K562 (cell line): ENCODE results near the gene TBC1D2. TPM values are rescaled to one million over a fixed set of nuclear protein-coding genes. Genes with fewer than 3 reads are reported as not detected.

Experiments
- ATAC-seq: fragments of 200-7000 bp; cut with Tn5 transposase; 3 replicates; pipeline ENCODE4 v1.9.1; 2020; ENCODE audit warnings: moderate library complexity
- BruUV-seq: library from RNA; stranded (reverse); fragments of 400-500 nt; replicated peaks from 2 replicates; lab custom pipeline; 2021; lab: Mats Ljungman, UMichigan
- CTCF ChIA-PET: fragments of 300-600 bp; formaldehyde crosslinking; extraction: SDS; loops from one replicate; lab custom pipeline; 2021; ENCODE audit warnings: low intra/inter-chr PET ratio; lab: Yijun Ruan, JAX
- POLR2A ChIA-PET: fragments of 300-600, 350-650 bp; sonication (Branson Sonifier 250); formaldehyde crosslinking; extraction: SDS; loops from one replicate; lab custom pipeline; 2021; ENCODE audit warnings: antibody characterized with exemption, inconsistent platforms; lab: Yijun Ruan, JAX
- DNase-seq, 4 experiments: peaks; one replicate each; pipeline versions ENCODE4 v3.0.0 to v3.0.0-alpha.2; 2011 to 2018; ENCODE audit warnings: low spot score in 3 of 4, mixed read lengths in 3 of 4; ENCODE audit errors: extremely low read depth in 1 of 4
- FAIRE-seq: peaks from 2 replicates; lab custom pipeline; 2011; peaks lifted over from hg19 to GRCh38; lab: Jason Lieb, UNC
- H2AFZ ChIP-seq: 2 replicates; pipeline ENCODE4 v1.6.0; 2011; ENCODE audit warnings: low read depth, low read length, control low read depth, inconsistent platforms
- H3K27ac ChIP-seq: fragments of 200-600 bp; 3 replicates; pipeline ENCODE4 v1.8.0; 2011; ENCODE audit warnings: low read depth, mild to moderate bottlenecking, control low read depth, inconsistent platforms, low read length, moderate library complexity, mixed read lengths; ENCODE audit errors: extremely low read depth
- H3K27me3 ChIP-seq, 2 experiments: fragments of 300-600 bp in 1 of 2; 2 replicates in 1 of 2; 3 replicates in 1 of 2; pipeline versions ENCODE4 v1.6.0 to v1.8.0; 2011; ENCODE audit warnings: inconsistent platforms in 2 of 2, low read length in 2 of 2, mild to moderate bottlenecking in 1 of 2, mixed read lengths in 1 of 2, moderate library complexity in 1 of 2; ENCODE audit not compliant: control insufficient read depth in 2 of 2, insufficient read depth in 2 of 2
- H3K36me3 ChIP-seq: fragments of 300-600 bp; 3 replicates; pipeline ENCODE4 v1.8.0; 2011; ENCODE audit warnings: mild to moderate bottlenecking, low read length, inconsistent platforms; ENCODE audit not compliant: control insufficient read depth, insufficient read depth
- H3K4me1 ChIP-seq, 2 experiments: fragments of 200-600 bp in 1 of 2; replicated peaks in 1 of 2; 2 replicates in 1 of 2; 3 replicates in 1 of 2; pipeline versions ENCODE4 v1.5.1 to v1.8.0; 2011; ENCODE audit warnings: inconsistent platforms in 2 of 2, low read length in 2 of 2, mild to moderate bottlenecking in 1 of 2, mixed read lengths in 1 of 2, moderate library complexity in 1 of 2; ENCODE audit not compliant: control insufficient read depth in 2 of 2, insufficient read depth in 2 of 2
- H3K4me2 ChIP-seq: 2 replicates; pipeline ENCODE4 v1.6.1; 2011; ENCODE audit warnings: low read length, control low read depth, inconsistent platforms, mixed read lengths; ENCODE audit not compliant: insufficient read depth
- H3K4me3 ChIP-seq: fragments of 200-600 bp; sonication (generic), shearing (Covaris generic); 2 replicates; pipeline ENCODE4 v1.5.1; 2016; ENCODE audit warnings: control low read depth, inconsistent platforms
- H3K79me2 ChIP-seq: fragments of 200-600 bp; 3 replicates; pipeline ENCODE4 v1.8.0; 2011; ENCODE audit warnings: low read length, inconsistent platforms; ENCODE audit not compliant: control insufficient read depth, insufficient read depth
- H3K9ac ChIP-seq, 2 experiments: 2 replicates each; pipeline versions ENCODE4 v1.6.0 to v1.6.1; 2011; ENCODE audit warnings: low read depth in 2 of 2, low read length in 2 of 2, control low read depth in 1 of 2, inconsistent platforms in 1 of 2, mild to moderate bottlenecking in 1 of 2, mixed read lengths in 1 of 2; ENCODE audit not compliant: insufficient read depth in 1 of 2
- H3K9me1 ChIP-seq: one replicate; pipeline ENCODE4 v1.6.0; 2011; ENCODE audit warnings: inconsistent platforms, mild to moderate bottlenecking, low read length, moderate library complexity; ENCODE audit not compliant: control insufficient read depth, insufficient read depth
- H3K9me3 ChIP-seq: replicated peaks from 2 replicates; pipeline ENCODE4 v1.5.1; 2011; ENCODE audit warnings: low read depth, low read length, inconsistent platforms; ENCODE audit not compliant: control insufficient read depth, insufficient read depth
- H4K20me1 ChIP-seq: replicated peaks from 2 replicates; pipeline ENCODE4 v1.6.1; 2011; ENCODE audit warnings: low read length, inconsistent platforms, mixed read lengths; ENCODE audit not compliant: control insufficient read depth, insufficient read depth
- MAZ ChIP-seq, 2 experiments: fragments of 450-650 bp in 1 of 2; sonication (generic) in 1 of 2; formaldehyde crosslinking; IDR thresholded peaks in 1 of 2; conservative IDR thresholded peaks in 1 of 2; 2 replicates each; pipeline versions ENCODE4 v1.4.0 to v1.5.0; 2020; ENCODE audit warnings: mild to moderate bottlenecking in 1 of 2, missing genetic modification reagents in 1 of 2
- MBD2 ChIP-seq: sonication (generic); IDR thresholded peaks from 2 replicates; pipeline ENCODE4 v1.6.1; 2016; ENCODE audit warnings: low read depth, borderline replicate concordance
- MTA3 ChIP-seq: fragments of 450-650 bp; formaldehyde crosslinking; IDR thresholded peaks from 2 replicates; pipeline ENCODE4 v1.6.1; 2017; ENCODE audit warnings: mild to moderate bottlenecking, borderline replicate concordance
- NCOA6 ChIP-seq: fragments of 450-650 bp; IDR thresholded peaks from 2 replicates; pipeline ENCODE4 v1.6.1; 2017; ENCODE audit warnings: mild to moderate bottlenecking
- PHF8 ChIP-seq: fragments of 200-600 bp; sonication (generic); IDR thresholded peaks from 2 replicates; pipeline ENCODE4 v1.6.1; 2012; ENCODE audit warnings: mixed run types, mild to moderate bottlenecking, inconsistent platforms, low read length, moderate library complexity, borderline replicate concordance
- RAD51 ChIP-seq: fragments of 450-650 bp; IDR thresholded peaks from 2 replicates; pipeline ENCODE4 v1.7.1; 2016; ENCODE audit warnings: low read depth, mild to moderate bottlenecking, borderline replicate concordance
- RBBP5 ChIP-seq: fragments of 200-600 bp; sonication (generic); IDR thresholded peaks from 2 replicates; pipeline ENCODE4 v1.6.1; 2012; ENCODE audit warnings: borderline replicate concordance, mild to moderate bottlenecking, low read length, control low read depth, inconsistent platforms; ENCODE audit not compliant: insufficient read depth, poor library complexity, severe bottlenecking
- SRSF7 ChIP-seq: fragments of 200-400 bp; formaldehyde crosslinking; optimal IDR thresholded peaks from 2 replicates; pipeline ENCODE3; 2017; ENCODE audit warnings: mild to moderate bottlenecking, low read depth, low read length
- TOE1 ChIP-seq, 2 experiments: fragments of 450-650 bp in 1 of 2; sonication (generic) in 1 of 2; formaldehyde crosslinking in 1 of 2; IDR thresholded peaks; 2 replicates each; pipeline versions ENCODE4 v1.7.1 to v1.8.0; 2016 to 2022; ENCODE audit warnings: borderline replicate concordance in 2 of 2, mild to moderate bottlenecking in 2 of 2, antibody characterized with exemption in 1 of 2, inconsistent platforms in 1 of 2, low read depth in 1 of 2, missing genetic modification reagents in 1 of 2, moderate library complexity in 1 of 2
- ZNF507 ChIP-seq: conservative IDR thresholded peaks from 2 replicates; pipeline ENCODE4 v1.6.1; 2017; ENCODE audit warnings: missing genetic modification characterization, missing compliant biosample characterization
- WGBS: fragments of 100-300 bp; shearing (Covaris generic); methylation state at CpG from one replicate; pipeline ENCODE4 v1.1.6; 2016; ENCODE audit warnings: low coverage, mixed read lengths; ENCODE audit not compliant: insufficient coverage; ENCODE audit errors: missing lambda C conversion rate; 5-methylcytosine and 5-hydroxymethylcytosine counted together
- in situ Hi-C: fragments of 300-500 bp; cut with MboI; formaldehyde crosslinking; loops from 4 replicates; pipeline ENCODE4 v1.15.0; 2018; ENCODE audit warnings: inconsistent platforms, mixed read lengths
- intact Hi-C: fragments of 100-400 bp; cut with micrococcal nuclease; formaldehyde crosslinking; loops from 2 replicates; pipeline ENCODE4 v1.14.2; 2022
- polyA plus RNA-seq, 8 experiments: library from polyadenylated mRNA; depleted of rRNA in 4 of 8; stranded (reverse) in 5 of 8; unstranded in 3 of 8; fragments of >200 nt; fragmentation: Nextera tagmentation in 2 of 8; fragmentation: Illumina TruSeq in 1 of 8; extraction: Ambion mirVana in 2 of 8; extraction: Trizol in 1 of 8; gene quantifications; 2 replicates each; pipeline versions ENCODE4 v1.2.1 to v1.2.3, GENCODE V29; 2011 to 2014; ENCODE audit warnings: inconsistent platforms in 1 of 8, missing spikeins in 1 of 8
- total RNA-seq, 7 experiments: library from RNA; depleted of rRNA in 6 of 7; stranded (reverse); fragments of >200 nt in 6 of 7; fragmentation: Illumina TruSeq in 2 of 7; extraction: Trizol in 2 of 7; gene quantifications; 2 replicates each; pipeline versions ENCODE4 v1.2.1 to v1.2.3, GENCODE V29; 2011 to 2021; ENCODE audit warnings: low replicate concordance in 1 of 7
- TF ChIP-seq, protein P1 (sequence below): sonication (generic); formaldehyde crosslinking; IDR thresholded peaks from 2 replicates; pipeline ENCODE4 v1.4.0; 2020; ENCODE audit warnings: mild to moderate bottlenecking, missing genetic modification reagents
- TF ChIP-seq, protein P2 (sequence below): sonication (generic); formaldehyde crosslinking; IDR thresholded peaks from 2 replicates; pipeline ENCODE4 v1.8.0; 2022; ENCODE audit warnings: mild to moderate bottlenecking, missing genetic modification reagents
- TF ChIP-seq, protein P3 (sequence below): fragments of 450-650 bp; formaldehyde crosslinking; IDR thresholded peaks from 2 replicates; pipeline ENCODE4 v1.4.0; 2022; ENCODE audit warnings: missing genetic modification characterization

Gene TBC1D2
- total and polyA plus RNA-seq, 9 of the 15 experiments (the other 6 are each of a cell fraction or from before 2014, with no cell fraction given) = 0.10 to 7.0 (median 2.5) TPM

DNA sequence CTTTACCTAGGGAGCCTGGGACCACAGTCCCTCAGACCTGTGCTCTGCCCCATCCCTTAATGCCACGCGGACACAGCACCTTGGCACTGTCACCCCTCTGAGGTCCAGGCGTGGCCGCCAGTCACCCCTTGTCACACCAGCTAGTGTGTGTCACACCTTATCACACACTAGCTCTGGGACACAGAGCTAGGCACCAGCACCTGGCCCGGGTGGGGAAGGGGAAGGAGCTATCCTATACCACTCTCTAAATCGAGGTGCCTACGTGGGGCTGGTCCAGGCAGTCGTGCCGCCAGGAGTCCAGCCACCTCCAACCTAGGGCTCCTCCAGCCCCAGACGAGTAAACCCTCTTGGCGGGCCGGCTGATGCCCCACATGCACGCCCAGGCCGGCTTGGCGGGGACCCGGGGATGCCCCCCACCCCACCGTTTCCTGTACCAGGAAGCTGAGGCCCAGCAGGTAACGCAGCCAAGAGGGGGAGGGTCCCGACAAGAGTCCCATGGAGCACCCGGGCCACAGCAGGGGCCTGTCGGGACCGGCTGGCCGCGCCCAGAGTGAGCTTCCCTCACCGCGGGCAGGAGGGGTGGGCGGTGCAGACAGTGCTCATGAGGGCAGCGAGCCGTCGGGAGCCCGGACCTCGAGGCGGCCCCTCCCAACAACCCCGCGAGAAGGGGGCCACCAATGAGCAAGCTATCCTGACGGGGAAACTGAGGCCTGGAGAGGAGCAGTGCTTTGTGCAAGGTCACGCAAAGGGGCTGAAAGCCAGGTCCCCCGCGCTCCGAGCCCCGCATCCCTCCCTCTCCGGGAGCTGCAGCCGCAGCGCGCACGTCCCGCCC lies 63.6 kb downstream of the TBC1D2 start:
- Histone ChIP-seq H3K9me3 (no peaks in the 10 kb centered on the region), H3K4me2 (peak overlapping the region; percentile 84), H3K27ac (peak overlapping the region; percentile 60), H3K79me2 (peaks cover 48% of the 10 kb centered on the region), H3K9me1 (no peaks in the 10 kb centered on the region), H4K20me1 (no peaks in the 10 kb centered on the region), H2AFZ (peak overlapping the region; percentile 80), H3K9ac (peak overlapping the region; percentile 59 to 93), H3K36me3 (peaks cover 4% of the 10 kb centered on the region; the same call in 1 of the 3 replicates), H3K4me1 (peaks cover 28 to 31% of the 10 kb centered on the region in 2 experiments; a peak in 4 of 5 replicates), H3K4me3 (peak overlapping the region; percentile 85), H3K27me3 (no peaks in the 10 kb centered on the region)
- in situ Hi-C loops = no loop called here
- intact Hi-C loops = loop anchor here (2.0 kb wide), 3 partner anchors 23 to 269 kb away; partner anchors contain the start of genes TRIM14 and TRMO
- BruUV-seq = no TSS peak
- CTCF ChIA-PET = interaction anchor here (0.5 to 1.3 kb wide), 4 partner anchors 71 to 583 kb away, joined by 3 to 4 read pairs (median 3); partner anchors contain the start of gene TRIM14
- 11% methylated on average over 38 of the region's 47 CpGs for WGBS
- DNase-seq (peak; percentile 59 to 82 (median 73)), ATAC-seq (peak; percentile 67), FAIRE-seq (no peak)
- POLR2A ChIA-PET = interaction anchor here (0.5 to 1.3 kb wide), 5 partner anchors 10 to 145 kb away, joined by 3 to 4 read pairs (median 4); no protein-coding TSS in a partner anchor
- TF ChIP-seq RAD51 = no peak
- TF ChIP-seq, protein P1, sequence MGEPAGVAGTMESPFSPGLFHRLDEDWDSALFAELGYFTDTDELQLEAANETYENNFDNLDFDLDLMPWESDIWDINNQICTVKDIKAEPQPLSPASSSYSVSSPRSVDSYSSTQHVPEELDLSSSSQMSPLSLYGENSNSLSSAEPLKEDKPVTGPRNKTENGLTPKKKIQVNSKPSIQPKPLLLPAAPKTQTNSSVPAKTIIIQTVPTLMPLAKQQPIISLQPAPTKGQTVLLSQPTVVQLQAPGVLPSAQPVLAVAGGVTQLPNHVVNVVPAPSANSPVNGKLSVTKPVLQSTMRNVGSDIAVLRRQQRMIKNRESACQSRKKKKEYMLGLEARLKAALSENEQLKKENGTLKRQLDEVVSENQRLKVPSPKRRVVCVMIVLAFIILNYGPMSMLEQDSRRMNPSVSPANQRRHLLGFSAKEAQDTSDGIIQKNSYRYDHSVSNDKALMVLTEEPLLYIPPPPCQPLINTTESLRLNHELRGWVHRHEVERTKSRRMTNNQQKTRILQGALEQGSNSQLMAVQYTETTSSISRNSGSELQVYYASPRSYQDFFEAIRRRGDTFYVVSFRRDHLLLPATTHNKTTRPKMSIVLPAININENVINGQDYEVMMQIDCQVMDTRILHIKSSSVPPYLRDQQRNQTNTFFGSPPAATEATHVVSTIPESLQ (CRISPR knock-in tag) = no peak
- no peak for TF ChIP-seq PHF8
- peak; percentile 70 for TF ChIP-seq NCOA6
- peak in 1 of 2 experiments; percentile 40; a peak in 1 of 4 replicates for TF ChIP-seq MAZ (CRISPR knock-in tag; conservative IDR thresholded peaks at IDR 0.05 in 1 of 2, IDR thresholded peaks at IDR 0.05 in 1 of 2)
- TF ChIP-seq MTA3 = no peak
- no peak for TF ChIP-seq SRSF7
- no peak for TF ChIP-seq TOE1 (IDR thresholded peaks at IDR 0.05; ENCODE audit: borderline replicate concordance)
- TF ChIP-seq TOE1 (CRISPR knock-in tag; IDR thresholded peaks at IDR 0.05; ENCODE audit: borderline replicate concordance, low read depth) = no peak
- TF ChIP-seq RBBP5 = peak; percentile 7
- TF ChIP-seq MBD2 = no peak
- TF ChIP-seq ZNF507 (tag) = no peak
- TF ChIP-seq, protein P2, sequence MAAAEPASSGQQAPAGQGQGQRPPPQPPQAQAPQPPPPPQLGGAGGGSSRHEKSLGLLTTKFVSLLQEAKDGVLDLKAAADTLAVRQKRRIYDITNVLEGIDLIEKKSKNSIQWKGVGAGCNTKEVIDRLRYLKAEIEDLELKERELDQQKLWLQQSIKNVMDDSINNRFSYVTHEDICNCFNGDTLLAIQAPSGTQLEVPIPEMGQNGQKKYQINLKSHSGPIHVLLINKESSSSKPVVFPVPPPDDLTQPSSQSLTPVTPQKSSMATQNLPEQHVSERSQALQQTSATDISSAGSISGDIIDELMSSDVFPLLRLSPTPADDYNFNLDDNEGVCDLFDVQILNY (CRISPR knock-in tag) = no peak
- TF ChIP-seq, protein P3, sequence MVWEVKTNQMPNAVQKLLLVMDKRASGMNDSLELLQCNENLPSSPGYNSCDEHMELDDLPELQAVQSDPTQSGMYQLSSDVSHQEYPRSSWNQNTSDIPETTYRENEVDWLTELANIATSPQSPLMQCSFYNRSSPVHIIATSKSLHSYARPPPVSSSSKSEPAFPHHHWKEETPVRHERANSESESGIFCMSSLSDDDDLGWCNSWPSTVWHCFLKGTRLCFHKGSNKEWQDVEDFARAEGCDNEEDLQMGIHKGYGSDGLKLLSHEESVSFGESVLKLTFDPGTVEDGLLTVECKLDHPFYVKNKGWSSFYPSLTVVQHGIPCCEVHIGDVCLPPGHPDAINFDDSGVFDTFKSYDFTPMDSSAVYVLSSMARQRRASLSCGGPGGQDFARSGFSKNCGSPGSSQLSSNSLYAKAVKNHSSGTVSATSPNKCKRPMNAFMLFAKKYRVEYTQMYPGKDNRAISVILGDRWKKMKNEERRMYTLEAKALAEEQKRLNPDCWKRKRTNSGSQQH (CRISPR knock-in tag) = no peak
